ENCODE measurements around the gene SPTBN1.

The SPTBN1 gene

GRCh38 chr2:54685263-54685775, 229.2 kb downstream of the SPTBN1 start:
- TF ChIP-seq CTCF (IDR thresholded peaks at IDR 0.05; ENCODE audit: poor library complexity, severe bottlenecking), result no peak
- Histone ChIP-seq H3K4me1 (ENCODE audit: insufficient read depth, poor library complexity, severe bottlenecking) (no peaks in the 10 kb centered on the region), H3K9me3 (ENCODE audit: severe bottlenecking) (no peaks in the 10 kb centered on the region), H3K4me3 (ENCODE audit: severe bottlenecking) (no peak overlapping the region), H3K27me3 (ENCODE audit: insufficient read depth, poor library complexity, severe bottlenecking) (no peaks in the 10 kb centered on the region), H3K36me3 (ENCODE audit: low read depth) (no peaks in the 10 kb centered on the region), H3K27ac (ENCODE audit: poor library complexity, severe bottlenecking) (no peak overlapping the region)
- DNase-seq (ENCODE audit: low spot score) (no peak), ATAC-seq (ENCODE audit: low read depth) (no peak)

GRCh38 chr2:54687595-54688152, 231.5 kb downstream of the SPTBN1 start:
- no peak for TF ChIP-seq CTCF (IDR thresholded peaks at IDR 0.05; ENCODE audit: poor library complexity, severe bottlenecking)
- Histone ChIP-seq H3K4me1 (ENCODE audit: insufficient read depth, poor library complexity, severe bottlenecking) (no peaks in the 10 kb centered on the region), H3K27me3 (ENCODE audit: insufficient read depth, poor library complexity, severe bottlenecking) (no peaks in the 10 kb centered on the region), H3K27ac (ENCODE audit: poor library complexity, severe bottlenecking) (no peak overlapping the region), H3K9me3 (ENCODE audit: severe bottlenecking) (no peaks in the 10 kb centered on the region), H3K36me3 (ENCODE audit: low read depth) (no peaks in the 10 kb centered on the region), H3K4me3 (ENCODE audit: severe bottlenecking) (no peak overlapping the region)
- no peak for DNase-seq (ENCODE audit: low spot score)
- no peak for ATAC-seq (ENCODE audit: low read depth)

- TF ChIP-seq CTCF (IDR thresholded peaks at IDR 0.05; ENCODE audit: poor library complexity, severe bottlenecking), result no peak
These were observed 235.5 kb downstream of the SPTBN1 start for GRCh38 chr2:54691445-54692135.

GRCh38 chr2:54692556-54692955, 236.4 kb downstream of the SPTBN1 start:
- no peaks in the 10 kb centered on the region for H3K4me1 ChIP-seq (ENCODE audit: insufficient read depth, poor library complexity, severe bottlenecking)
- no peaks in the 10 kb centered on the region for H3K36me3 ChIP-seq (ENCODE audit: low read depth)
- no peaks in the 10 kb centered on the region for H3K9me3 ChIP-seq (ENCODE audit: severe bottlenecking)
- H3K27ac ChIP-seq (ENCODE audit: poor library complexity, severe bottlenecking), result no peak overlapping the region
- DNase-seq (ENCODE audit: low spot score), result no peak
- no peak for TF ChIP-seq CTCF (IDR thresholded peaks at IDR 0.05; ENCODE audit: poor library complexity, severe bottlenecking)
- no peak for ATAC-seq (ENCODE audit: low read depth)
- H3K27me3 ChIP-seq (ENCODE audit: insufficient read depth, poor library complexity, severe bottlenecking), result no peaks in the 10 kb centered on the region
- H3K4me3 ChIP-seq (ENCODE audit: severe bottlenecking), result no peak overlapping the region

More at GRCh38 chr2:54691445-54692135, 235.5 kb downstream of the SPTBN1 start:
- DNase-seq (ENCODE audit: low spot score) (no peak), ATAC-seq (ENCODE audit: low read depth) (no peak)
- no peaks in the 10 kb centered on the region for H3K9me3 ChIP-seq (ENCODE audit: severe bottlenecking)
- no peaks in the 10 kb centered on the region for H3K4me1 ChIP-seq (ENCODE audit: insufficient read depth, poor library complexity, severe bottlenecking)
- H3K36me3 ChIP-seq (ENCODE audit: low read depth), result no peaks in the 10 kb centered on the region
- H3K27ac ChIP-seq (ENCODE audit: poor library complexity, severe bottlenecking), result no peak overlapping the region
- H3K4me3 ChIP-seq (ENCODE audit: severe bottlenecking), result no peak overlapping the region
- H3K27me3 ChIP-seq (ENCODE audit: insufficient read depth, poor library complexity, severe bottlenecking), result no peaks in the 10 kb centered on the region

GRCh38 chr2:54695378-54695777, 239.3 kb downstream of the SPTBN1 start:
- Histone ChIP-seq H3K36me3 (ENCODE audit: low read depth) (no peaks in the 10 kb centered on the region), H3K4me1 (ENCODE audit: insufficient read depth, poor library complexity, severe bottlenecking) (no peaks in the 10 kb centered on the region), H3K27ac (ENCODE audit: poor library complexity, severe bottlenecking) (no peak overlapping the region), H3K9me3 (ENCODE audit: severe bottlenecking) (no peaks in the 10 kb centered on the region), H3K27me3 (ENCODE audit: insufficient read depth, poor library complexity, severe bottlenecking) (no peaks in the 10 kb centered on the region), H3K4me3 (ENCODE audit: severe bottlenecking) (no peak overlapping the region)
- DNase-seq (ENCODE audit: low spot score) (no peak), ATAC-seq (ENCODE audit: low read depth) (no peak)
- no peak for TF ChIP-seq CTCF (IDR thresholded peaks at IDR 0.05; ENCODE audit: poor library complexity, severe bottlenecking)

All from RWPE2 (cell line).